ENCODE data around the gene IL31RA. TPM values are rescaled to one million over a fixed set of nuclear protein-coding genes. Genes with fewer than 3 reads are reported as not detected.

IL31RA gene
- total RNA-seq, 1 experiment from 2014 or later, result 3.2 TPM

DNA sequence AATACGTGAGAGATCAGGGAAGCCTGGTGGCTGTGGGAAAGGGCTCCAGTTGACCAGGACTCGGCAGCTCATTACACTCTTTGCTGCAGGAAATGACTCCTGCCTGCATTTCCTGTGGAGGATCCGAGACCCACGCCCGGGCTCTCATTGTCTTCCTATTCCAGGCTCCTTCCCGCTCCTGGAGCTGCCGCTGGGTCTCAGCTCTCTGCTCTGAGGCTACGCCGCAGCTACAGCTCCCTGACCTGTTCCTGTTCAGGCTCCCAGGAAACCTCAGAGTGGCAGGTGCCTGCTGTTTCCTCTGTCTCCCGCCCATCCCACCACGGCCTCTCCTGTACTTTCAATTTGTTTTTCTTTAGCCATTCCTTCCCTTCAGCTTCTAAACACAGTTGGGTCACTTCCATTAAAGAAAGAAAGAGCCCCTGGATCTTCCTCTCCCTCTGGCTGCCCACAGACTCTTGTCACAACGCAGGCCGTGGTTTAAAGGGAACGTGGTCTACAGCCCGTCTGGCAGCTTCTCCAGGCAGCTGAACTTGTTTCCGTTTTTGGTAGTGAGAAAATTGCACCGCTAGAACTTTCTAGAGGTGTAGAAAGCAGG lies 72.1 kb downstream of the IL31RA start:
- H3K27me3 Mint-ChIP-seq (ENCODE audit: unreplicated experiment), result no peaks in the 10 kb centered on the region
- no peak overlapping the region for H3K27ac Mint-ChIP-seq (ENCODE audit: unreplicated experiment)
- no TSS peak for BruUV-seq (replicated peaks)
- intact Hi-C loops (cut with micrococcal nuclease; ENCODE audit: unreplicated experiment), result loop anchor here (5.0 to 10.0 kb wide), 2 partner anchors 211 to 578 kb away; partner anchors contain the start of gene SLC38A9
- no peak for DNase-seq
- CTCF ChIA-PET, result interaction anchor here (0.6 to 1.2 kb wide), 2 partner anchors 13 to 1615 kb away, joined by 3 to 5 read pairs; no protein-coding TSS in a partner anchor
- H3K36me3 Mint-ChIP-seq (ENCODE audit: insufficient read depth, unreplicated experiment), result no peaks in the 10 kb centered on the region
- peaks cover 17% of the 10 kb centered on the region for H3K4me1 Mint-ChIP-seq (ENCODE audit: low read depth, unreplicated experiment)
- no peak for TF ChIP-seq CTCF (IDR thresholded peaks at IDR 0.05; ENCODE audit: unreplicated experiment)
- H3K9me3 Mint-ChIP-seq (ENCODE audit: low read depth, unreplicated experiment), result no peaks in the 10 kb centered on the region
- H3K4me3 Mint-ChIP-seq (ENCODE audit: low read depth, unreplicated experiment), result peak overlapping the region; percentile 5

GRCh38 chr5:55923865-55924500 lies 72.8 kb downstream of the IL31RA start:
- H3K27ac Mint-ChIP-seq (ENCODE audit: unreplicated experiment), result no peak overlapping the region
- H3K4me1 Mint-ChIP-seq (ENCODE audit: low read depth, unreplicated experiment), result peaks cover 17% of the 10 kb centered on the region
- CTCF ChIA-PET, result interaction anchor here (1.2 kb wide), 1 partner anchor 13 kb away, joined by 5 read pairs; no protein-coding TSS in a partner anchor
- no peak for DNase-seq
- H3K4me3 Mint-ChIP-seq (ENCODE audit: low read depth, unreplicated experiment), result no peak overlapping the region
- intact Hi-C loops (cut with micrococcal nuclease; ENCODE audit: unreplicated experiment), result loop anchor here (5.0 to 10.0 kb wide), 2 partner anchors 212 to 579 kb away; partner anchors contain the start of gene SLC38A9
- H3K9me3 Mint-ChIP-seq (ENCODE audit: low read depth, unreplicated experiment), result no peaks in the 10 kb centered on the region
- BruUV-seq (replicated peaks), result no TSS peak
- no peaks in the 10 kb centered on the region for H3K27me3 Mint-ChIP-seq (ENCODE audit: unreplicated experiment)
- H3K36me3 Mint-ChIP-seq (ENCODE audit: insufficient read depth, unreplicated experiment), result no peaks in the 10 kb centered on the region
- TF ChIP-seq CTCF (IDR thresholded peaks at IDR 0.05; ENCODE audit: unreplicated experiment), result no peak

- no peak for TF ChIP-seq CTCF (IDR thresholded peaks at IDR 0.05; ENCODE audit: unreplicated experiment)
- intact Hi-C loops (cut with micrococcal nuclease; ENCODE audit: unreplicated experiment), result loop anchor here (5.0 to 10.0 kb wide), 2 partner anchors 212 to 580 kb away; partner anchors contain the start of gene SLC38A9
- Mint-ChIP-seq H3K36me3 (ENCODE audit: insufficient read depth, unreplicated experiment) (no peaks in the 10 kb centered on the region), H3K9me3 (ENCODE audit: low read depth, unreplicated experiment) (no peaks in the 10 kb centered on the region), H3K27me3 (ENCODE audit: unreplicated experiment) (no peaks in the 10 kb centered on the region), H3K4me3 (ENCODE audit: low read depth, unreplicated experiment) (no peak overlapping the region), H3K27ac (ENCODE audit: unreplicated experiment) (no peak overlapping the region), H3K4me1 (ENCODE audit: low read depth, unreplicated experiment) (peaks cover 10% of the 10 kb centered on the region)
- DNase-seq, result no peak
- CTCF ChIA-PET, result interaction anchor here (1.2 kb wide), 1 partner anchor 12 kb away, joined by 5 read pairs; no protein-coding TSS in a partner anchor
- no TSS peak for BruUV-seq (replicated peaks)
Observed at GRCh38 chr5:55924744-55925143, 73.6 kb downstream of the IL31RA start.

DNA sequence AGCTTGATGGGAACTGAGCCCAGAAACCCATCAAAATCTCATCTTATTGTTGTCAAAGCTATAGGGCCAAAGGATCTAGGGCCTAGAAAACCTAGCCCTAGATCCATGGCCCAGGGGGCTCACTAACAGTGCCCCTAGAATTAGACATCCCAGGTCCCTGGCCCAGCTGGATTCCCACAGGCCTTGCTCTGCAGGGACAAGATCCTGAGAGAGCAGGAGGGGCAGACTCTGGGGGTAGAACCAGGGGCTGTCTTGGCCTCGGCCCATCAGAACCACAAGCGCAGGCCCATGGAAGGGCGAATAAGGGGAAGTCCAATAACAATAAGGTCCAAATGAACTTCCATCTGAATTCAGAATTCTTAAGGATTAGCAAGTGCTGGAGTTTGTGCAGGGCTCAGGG lies 74.0 kb downstream of the IL31RA start:
- CTCF ChIA-PET, result no interaction called here
- intact Hi-C loops (cut with micrococcal nuclease; ENCODE audit: unreplicated experiment), result loop anchor here (10.0 kb wide), 1 partner anchor 580 kb away; no protein-coding TSS in a partner anchor
- TF ChIP-seq CTCF (IDR thresholded peaks at IDR 0.05; ENCODE audit: unreplicated experiment), result no peak
- no peak overlapping the region for H3K27ac Mint-ChIP-seq (ENCODE audit: unreplicated experiment)
- no peak for DNase-seq
- no peak overlapping the region for H3K4me3 Mint-ChIP-seq (ENCODE audit: low read depth, unreplicated experiment)
- H3K9me3 Mint-ChIP-seq (ENCODE audit: low read depth, unreplicated experiment), result no peaks in the 10 kb centered on the region
- no peaks in the 10 kb centered on the region for H3K27me3 Mint-ChIP-seq (ENCODE audit: unreplicated experiment)
- H3K36me3 Mint-ChIP-seq (ENCODE audit: insufficient read depth, unreplicated experiment), result peaks cover 3% of the 10 kb centered on the region
- BruUV-seq (replicated peaks), result no TSS peak
- H3K4me1 Mint-ChIP-seq (ENCODE audit: low read depth, unreplicated experiment), result peaks cover 5% of the 10 kb centered on the region

All from Calu3 (cell line).